ENCODE results near the gene KLHDC10.
"Not testable (repeated sequence)": the region's sequence is repeated elsewhere in the genome, so short reads cannot be mapped to it uniquely, and the experiment has no call there.

The KLHDC10 gene

DNA sequence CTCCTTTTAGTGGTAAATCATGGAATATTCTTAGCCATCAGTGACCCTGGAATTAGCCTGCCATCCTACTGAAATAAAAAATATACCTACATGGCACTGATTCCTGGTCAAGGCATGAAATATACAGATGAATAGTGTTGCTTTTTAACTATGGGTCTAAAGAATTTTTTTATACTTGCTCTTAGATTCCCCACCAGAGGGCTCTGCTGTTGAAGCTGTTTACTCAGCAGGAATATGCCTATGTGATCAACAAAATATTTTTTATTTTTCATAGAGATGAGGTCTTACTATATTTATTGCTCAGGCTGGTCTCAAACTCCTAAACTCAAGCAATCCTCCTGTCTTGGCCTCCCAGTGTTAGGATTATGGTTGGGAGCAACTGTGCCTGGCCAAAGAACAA is 32.6 kb upstream of the KLHDC10 start:
- TF ChIP-seq, protein P1, sequence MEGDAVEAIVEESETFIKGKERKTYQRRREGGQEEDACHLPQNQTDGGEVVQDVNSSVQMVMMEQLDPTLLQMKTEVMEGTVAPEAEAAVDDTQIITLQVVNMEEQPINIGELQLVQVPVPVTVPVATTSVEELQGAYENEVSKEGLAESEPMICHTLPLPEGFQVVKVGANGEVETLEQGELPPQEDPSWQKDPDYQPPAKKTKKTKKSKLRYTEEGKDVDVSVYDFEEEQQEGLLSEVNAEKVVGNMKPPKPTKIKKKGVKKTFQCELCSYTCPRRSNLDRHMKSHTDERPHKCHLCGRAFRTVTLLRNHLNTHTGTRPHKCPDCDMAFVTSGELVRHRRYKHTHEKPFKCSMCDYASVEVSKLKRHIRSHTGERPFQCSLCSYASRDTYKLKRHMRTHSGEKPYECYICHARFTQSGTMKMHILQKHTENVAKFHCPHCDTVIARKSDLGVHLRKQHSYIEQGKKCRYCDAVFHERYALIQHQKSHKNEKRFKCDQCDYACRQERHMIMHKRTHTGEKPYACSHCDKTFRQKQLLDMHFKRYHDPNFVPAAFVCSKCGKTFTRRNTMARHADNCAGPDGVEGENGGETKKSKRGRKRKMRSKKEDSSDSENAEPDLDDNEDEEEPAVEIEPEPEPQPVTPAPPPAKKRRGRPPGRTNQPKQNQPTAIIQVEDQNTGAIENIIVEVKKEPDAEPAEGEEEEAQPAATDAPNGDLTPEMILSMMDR (IDR thresholded peaks at IDR 0.05; ENCODE audit: low read length, missing control alignments), result peak; percentile 50
- peak; percentile 35 for DNase-seq (ENCODE audit: low read depth)

DNA sequence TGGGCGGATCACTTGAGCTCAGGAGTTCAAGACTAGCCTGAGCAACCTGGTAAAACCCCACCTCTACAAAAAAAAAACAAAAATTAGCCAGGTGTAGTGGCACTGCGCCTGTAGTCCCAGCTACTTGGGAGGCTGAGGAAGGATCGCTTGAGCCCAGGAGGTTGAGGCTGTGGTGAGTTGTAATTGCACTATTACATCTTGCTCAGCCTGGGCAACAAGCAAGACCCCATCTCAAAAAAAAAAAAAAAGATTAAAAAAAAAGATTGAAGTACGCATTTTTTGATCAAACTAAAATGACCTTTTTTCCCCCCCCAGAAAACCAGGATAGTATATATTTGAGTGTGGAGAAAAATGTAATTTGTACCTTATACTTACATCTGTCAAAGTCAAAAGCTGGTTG is 29.8 kb upstream of the KLHDC10 start:
- TF ChIP-seq, protein P1 (IDR thresholded peaks at IDR 0.05; ENCODE audit: low read length, missing control alignments), result no peak
- no peak for DNase-seq (ENCODE audit: low read depth)
- H3K4me3 ChIP-seq (replicated peaks; ENCODE audit: low read depth, low read length), result no peak overlapping the region

More for the DNA sequence above, 32.6 kb upstream of the KLHDC10 start:
- no peak overlapping the region for H3K4me3 ChIP-seq (replicated peaks; ENCODE audit: low read depth, low read length)

DNA sequence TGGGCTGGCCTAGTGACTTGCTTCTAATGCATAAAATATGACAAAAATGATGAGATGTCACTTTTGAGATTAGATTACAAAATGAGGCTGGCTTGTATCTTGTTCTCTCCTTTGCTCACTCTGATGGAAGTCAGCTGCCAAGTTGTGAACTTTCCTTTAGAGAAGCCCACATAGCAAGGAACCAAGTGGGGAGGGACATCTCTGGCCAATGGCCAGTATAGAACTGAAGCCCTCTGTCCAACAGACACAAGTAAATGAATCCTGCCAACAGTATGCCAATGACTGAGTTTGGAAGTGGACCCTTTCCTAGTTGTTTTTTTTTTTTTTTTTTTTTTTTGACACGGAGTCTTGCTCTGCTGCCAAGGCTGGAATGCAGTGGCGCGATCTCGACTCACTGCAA is 22.5 kb upstream of the KLHDC10 start:
- peak; percentile 28 for DNase-seq (ENCODE audit: low read depth)
- TF ChIP-seq, protein P1 (IDR thresholded peaks at IDR 0.05; ENCODE audit: low read length, missing control alignments), result no peak
- H3K4me3 ChIP-seq (replicated peaks; ENCODE audit: low read depth, low read length), result no peak overlapping the region

DNA sequence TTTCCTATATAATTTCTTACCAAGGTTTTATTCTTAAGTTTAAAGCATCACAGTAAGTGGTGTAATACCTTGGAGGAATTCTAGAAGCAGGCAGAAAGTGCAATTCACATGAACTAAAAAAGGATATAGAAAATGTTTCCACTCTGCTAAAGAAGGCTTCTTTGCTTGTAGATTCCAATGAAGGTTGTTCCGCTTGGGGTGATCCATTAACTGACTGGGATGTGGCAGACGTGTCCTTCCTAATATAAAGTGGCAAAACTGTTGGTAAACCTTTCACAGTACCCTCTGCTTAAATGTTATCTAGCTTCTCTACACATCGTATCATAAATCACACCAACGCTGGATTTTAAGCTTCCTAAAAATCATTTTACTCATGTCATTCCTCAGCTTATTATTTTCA is 21.4 kb upstream of the KLHDC10 start:
- H3K4me3 ChIP-seq (replicated peaks; ENCODE audit: low read depth, low read length), result no peak overlapping the region
- no peak for DNase-seq (ENCODE audit: low read depth)
- TF ChIP-seq, protein P1 (IDR thresholded peaks at IDR 0.05; ENCODE audit: low read length, missing control alignments), result no peak

DNA sequence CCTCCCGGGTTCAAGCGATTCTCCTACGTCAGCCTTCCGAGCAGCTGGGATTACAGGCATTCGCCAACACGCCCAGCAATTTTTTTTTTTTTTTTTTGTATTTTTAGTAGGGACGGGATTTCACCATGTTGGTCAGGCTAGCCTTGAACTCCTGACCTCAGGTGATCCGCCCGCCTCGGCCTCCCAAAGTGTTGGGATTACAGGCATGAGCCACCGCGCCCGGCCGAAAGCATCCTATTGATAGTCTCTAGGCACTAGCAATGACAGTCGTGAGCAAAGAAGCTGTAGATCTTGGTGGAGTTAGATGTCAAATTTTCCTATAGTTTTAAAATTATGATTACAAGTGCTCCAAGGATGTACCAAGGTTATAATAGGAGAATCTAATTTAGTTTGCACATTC is 18.1 kb upstream of the KLHDC10 start:
- not testable (repeated sequence) for DNase-seq (ENCODE audit: low read depth)

DNA sequence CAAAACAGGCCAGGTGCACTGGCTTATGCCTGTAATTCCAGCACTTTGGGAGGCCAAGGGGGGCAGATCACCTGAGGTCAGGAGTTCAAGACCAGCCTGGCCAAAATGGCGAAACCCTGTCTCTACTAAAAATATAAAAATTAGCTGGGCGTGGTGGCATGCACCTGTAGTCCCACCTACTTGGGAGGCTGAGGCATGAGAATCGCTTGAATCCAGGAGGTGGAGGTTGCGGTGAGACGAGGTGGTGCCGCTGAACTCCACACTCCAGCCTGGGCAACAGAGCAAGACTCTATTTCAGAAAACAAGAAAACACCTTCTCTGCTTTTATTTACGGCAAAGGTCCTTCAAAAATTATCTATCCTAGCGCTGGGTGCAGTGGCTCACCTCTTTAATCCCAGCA is 15.1 kb upstream of the KLHDC10 start:
- not testable (repeated sequence) for DNase-seq (ENCODE audit: low read depth); H3K4me3 ChIP-seq (replicated peaks; ENCODE audit: low read depth, low read length)

More for the DNA sequence above, 18.1 kb upstream of the KLHDC10 start:
- H3K4me3 ChIP-seq (replicated peaks; ENCODE audit: low read depth, low read length), result not testable (repeated sequence)

DNA sequence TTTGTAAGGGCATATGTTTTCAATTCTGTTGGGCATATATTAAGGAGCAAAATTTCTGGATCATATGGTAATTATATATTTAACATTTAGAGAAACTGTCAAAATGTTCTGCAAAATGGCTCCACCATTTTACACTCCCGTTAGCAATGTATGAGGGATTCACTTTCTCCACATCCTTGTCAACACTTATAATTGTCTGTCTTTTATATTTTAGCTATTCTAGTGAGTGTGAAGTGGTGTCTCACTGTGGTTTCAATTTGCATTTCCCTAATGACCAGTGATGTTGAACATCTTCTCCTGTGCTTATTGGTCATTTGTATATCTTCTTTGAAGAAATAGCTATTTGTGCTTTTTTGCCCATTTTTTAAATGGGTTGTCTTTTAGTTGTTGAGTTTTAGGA is 8.1 kb upstream of the KLHDC10 start:
- TF ChIP-seq, protein P1 (IDR thresholded peaks at IDR 0.05; ENCODE audit: low read length, missing control alignments), result no peak

DNA sequence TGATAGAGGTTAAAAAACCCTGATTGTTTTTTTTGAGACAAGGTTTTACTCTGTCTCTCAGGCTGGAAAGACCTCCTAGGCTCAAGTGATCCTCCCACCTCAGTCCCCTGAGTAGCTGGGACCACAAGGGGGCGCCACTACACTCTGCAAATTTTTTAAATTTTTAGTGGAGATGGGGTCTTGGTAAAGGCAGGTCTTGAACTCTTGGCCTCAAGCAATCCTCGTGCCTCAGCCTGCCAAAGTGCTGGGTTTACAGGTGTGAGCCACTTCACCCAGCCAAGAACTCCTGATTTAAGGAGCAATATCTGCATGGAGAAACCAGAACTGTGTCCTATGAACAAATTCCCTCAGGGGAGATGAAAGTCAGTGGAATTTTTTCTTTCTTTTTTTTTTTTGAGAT is 7.3 kb upstream of the KLHDC10 start:
- H3K4me3 ChIP-seq (replicated peaks; ENCODE audit: low read depth, low read length), result no peak overlapping the region
- DNase-seq (ENCODE audit: low read depth), result peak; percentile 59
- TF ChIP-seq, protein P1 (IDR thresholded peaks at IDR 0.05; ENCODE audit: low read length, missing control alignments), result peak; percentile 83

More for the DNA sequence above, 8.1 kb upstream of the KLHDC10 start:
- DNase-seq (ENCODE audit: low read depth), result no peak
- H3K4me3 ChIP-seq (replicated peaks; ENCODE audit: low read depth, low read length), result no peak overlapping the region

DNA sequence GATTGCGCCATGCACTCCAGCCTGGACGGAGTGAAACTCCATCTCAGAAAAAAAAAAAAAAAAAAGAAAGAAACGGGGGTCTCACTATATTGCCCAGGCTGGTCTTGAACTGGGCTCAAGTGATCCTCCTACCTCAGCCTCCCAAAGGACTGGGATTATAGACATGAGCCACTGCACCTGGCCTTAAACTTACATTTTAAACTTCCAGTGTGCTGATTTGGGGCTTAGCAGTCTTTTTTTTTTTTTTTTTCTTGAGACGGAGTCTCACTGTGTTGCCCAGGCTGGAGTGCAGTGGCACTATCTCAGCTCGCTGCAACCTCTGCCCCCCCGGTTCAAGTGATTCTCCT is 5.8 kb upstream of the KLHDC10 start:
- not testable (repeated sequence) for DNase-seq (ENCODE audit: low read depth); H3K4me3 ChIP-seq (replicated peaks; ENCODE audit: low read depth, low read length)

All from fibroblast of pulmonary artery (primary cell).